OCI-LY1 (cell line): ENCODE data around the gene HAAO.

ENCODE experiments used
- CTCF ChIP-seq: fragments of 200-600 bp; sonication (generic), shearing (Covaris generic); IDR thresholded peaks from 2 replicates; pipeline ENCODE4 v1.5.1; 2017; ENCODE audit warnings: mild to moderate bottlenecking, antibody characterized with exemption, low read length, moderate library complexity, mixed read lengths
- EZH2 ChIP-seq: fragments of 200-600 bp; sonication (generic), shearing (Covaris generic); IDR thresholded peaks from 2 replicates; pipeline ENCODE4 v1.8.0; 2017; ENCODE audit warnings: borderline replicate concordance, mixed run types, mild to moderate bottlenecking, antibody characterized with exemption, low read length, moderate library complexity, mixed read lengths

- no peak for TF ChIP-seq CTCF
- no peak for TF ChIP-seq EZH2
Measured at GRCh38 chr2:42725657-42726056, 66.7 kb downstream of the HAAO start.
